Adipose tissue (tissue), 3 donors: ENCODE results near the gene MDM2. TPM values are rescaled to one million over a fixed set of nuclear protein-coding genes. Genes with fewer than 3 reads are reported as not detected.
"Not testable (repeated sequence)": the region's sequence is repeated elsewhere in the genome, so short reads cannot be mapped to it uniquely, and the experiment has no call there.

ENCODE experiments used
- H3K27ac ChIP-seq: one replicate; pipeline ENCODE4 v1.5.1; 2013; ENCODE audit warnings: low read depth, low read length
- WGBS, 3 donors: extraction: QIAGEN DNeasy Blood & Tissue Kit; methylation state at CpG; one replicate each; pipeline ENCODE4 v1.1.7; 2013; 5-methylcytosine and 5-hydroxymethylcytosine counted together
- polyA plus RNA-seq, 3 donors: library from polyadenylated mRNA; stranded (reverse); fragments of 200-250 nt; gene quantifications; one replicate each; pipeline ENCODE4 v1.2.3, GENCODE V29; 2013
- donor health status: healthy with polysubstance abuse.
- donor health status: Bipolar disorder and iron deficiency.
- donor health status: healthy.

Gene MDM2
- polyA plus RNA-seq, 3 donors, result 9.2 to 19.6 (median 10.7) TPM

GRCh38 chr12:68781728-68782127, 26.2 kb upstream of the MDM2 start:
- H3K27ac ChIP-seq, result no peak overlapping the region
- WGBS, 3 donors, result 91 to 97% (median 96%) methylated on average over 6 of the region's 6 CpGs

- no peak overlapping the region for H3K27ac ChIP-seq
- WGBS, 3 donors, result 45 to 87% (median 70%) methylated on average over 8 of the region's 8 CpGs
Measured at GRCh38 chr12:68784015-68784414, 24.0 kb upstream of the MDM2 start.

GRCh38 chr12:68785358-68785757, 22.6 kb upstream of the MDM2 start:
- WGBS, 3 donors, result 45 to 48% (median 45%) methylated on average over 2 of the region's 2 CpGs
- H3K27ac ChIP-seq, result no peak overlapping the region

GRCh38 chr12:68785823-68786222, 22.2 kb upstream of the MDM2 start:
- H3K27ac ChIP-seq, result no peak overlapping the region
- 46 to 94% (median 92%) methylated on average over 5 of the region's 5 CpGs for WGBS, 3 donors

GRCh38 chr12:68786929-68787328, 21.0 kb upstream of the MDM2 start:
- no peak overlapping the region for H3K27ac ChIP-seq
- 75 to 93% (median 80%) methylated on average over 2 of the region's 2 CpGs for WGBS, 3 donors

- no peak overlapping the region for H3K27ac ChIP-seq
- 94 to 96% (median 95%) methylated on average over 3 of the region's 3 CpGs for WGBS, 3 donors
Measured at GRCh38 chr12:68788554-68789143, 19.3 kb upstream of the MDM2 start.

GRCh38 chr12:68789144-68789878, 18.7 kb upstream of the MDM2 start:
- WGBS, 3 donors, result 76 to 97% (median 93%) methylated on average over 14 of the region's 14 CpGs
- H3K27ac ChIP-seq, result no peak overlapping the region

- 93 to 98% (median 94%) methylated on average over 13 of the region's 13 CpGs for WGBS, 3 donors
- H3K27ac ChIP-seq, result no peak overlapping the region
Measured at GRCh38 chr12:68790081-68790951, 17.7 kb upstream of the MDM2 start.

GRCh38 chr12:68790952-68791234, 17.1 kb upstream of the MDM2 start:
- WGBS, 3 donors, result 64 to 66% (median 65%) methylated on average over 3 of the region's 3 CpGs
- H3K27ac ChIP-seq, result no peak overlapping the region

- H3K27ac ChIP-seq, result no peak overlapping the region
Measured at GRCh38 chr12:68791897-68792481, 16.0 kb upstream of the MDM2 start.

GRCh38 chr12:68792952-68793351, 15.0 kb upstream of the MDM2 start:
- H3K27ac ChIP-seq, result no peak overlapping the region
- WGBS, 3 donors, result 72 to 90% (median 76%) methylated on average over 2 of the region's 2 CpGs

More at GRCh38 chr12:68791897-68792481, 16.0 kb upstream of the MDM2 start:
- 96 to 97% (median 97%) methylated on average over 2 of the region's 2 CpGs for WGBS, 3 donors

- WGBS, 3 donors, result 94% methylated on average over 4 of the region's 4 CpGs
- no peak overlapping the region for H3K27ac ChIP-seq
Measured at GRCh38 chr12:68793436-68793835, 14.5 kb upstream of the MDM2 start.

GRCh38 chr12:68793975-68794652, 13.9 kb upstream of the MDM2 start:
- WGBS, 3 donors, result 89 to 95% (median 94%) methylated on average over 4 of the region's 4 CpGs
- H3K27ac ChIP-seq, result no peak overlapping the region

- no peak overlapping the region for H3K27ac ChIP-seq
- WGBS, 3 donors, result 96 to 98% (median 98%) methylated on average over 3 of the region's 3 CpGs
Measured at GRCh38 chr12:68794653-68795251, 13.2 kb upstream of the MDM2 start.

- 96 to 97% (median 96%) methylated on average over 14 to 15 of the region's 15 CpGs for WGBS, 3 donors
Measured at GRCh38 chr12:68796399-68796798, 11.6 kb upstream of the MDM2 start.

GRCh38 chr12:68798882-68799234, 9.1 kb upstream of the MDM2 start:
- 92 to 100% (median 98%) methylated on average over 1 of the region's 1 CpG for WGBS, 3 donors
- no peak overlapping the region for H3K27ac ChIP-seq

More at GRCh38 chr12:68796399-68796798, 11.6 kb upstream of the MDM2 start:
- H3K27ac ChIP-seq, result no peak overlapping the region

- 50 to 95% (median 92%) methylated on average over 5 of the region's 5 CpGs for WGBS, 3 donors
- H3K27ac ChIP-seq, result no peak overlapping the region
Measured at GRCh38 chr12:68800294-68800693, 7.7 kb upstream of the MDM2 start.

GRCh38 chr12:68801124-68801523, 6.9 kb upstream of the MDM2 start:
- WGBS, 3 donors, result 96% methylated on average over 7 of the region's 7 CpGs
- not testable (repeated sequence) for H3K27ac ChIP-seq
